Measurements from ENCODE around the gene PIH1D2. TPM values are rescaled to one million over a fixed set of nuclear protein-coding genes. Genes with fewer than 3 reads are reported as not detected.

PIH1D2 gene
- total and polyA plus RNA-seq, 9 of the 15 experiments (the other 6 are each of a cell fraction or from before 2014, with no cell fraction given), result 1.5 to 5.4 (median 3.0) TPM

DNA sequence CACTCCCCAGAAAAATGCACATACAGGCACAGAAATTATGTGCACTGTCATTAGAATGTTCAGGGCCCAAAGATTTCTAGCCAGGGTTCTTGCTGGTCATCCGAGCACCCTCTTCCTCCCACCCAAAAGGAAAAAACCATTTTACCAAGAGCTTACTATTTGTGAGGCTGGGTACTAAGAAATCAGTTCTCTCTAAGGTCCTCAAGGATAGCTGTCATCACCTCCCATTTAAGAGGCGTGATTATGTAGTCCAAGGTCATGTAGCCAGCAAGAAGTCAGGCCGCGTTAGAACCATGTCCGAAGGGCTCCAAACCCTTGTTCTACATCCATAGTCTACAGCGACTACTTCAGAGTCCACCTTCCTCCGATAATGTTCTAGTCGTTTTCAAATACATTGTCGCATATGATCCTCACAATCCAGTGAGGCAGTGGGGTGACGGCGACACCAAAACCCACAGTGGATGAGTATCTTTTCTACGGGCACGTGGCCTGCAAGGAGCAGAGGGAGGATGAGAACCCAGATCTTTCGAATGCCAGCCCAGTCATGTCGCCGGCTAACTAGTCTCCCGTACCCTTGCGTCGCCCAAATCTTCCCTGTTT is 12.1 kb upstream of the PIH1D2 start (continued):
- TF ChIP-seq USF2 (CRISPR knock-in tag; IDR thresholded peaks at IDR 0.05), result peak; percentile 70
- no peak for TF ChIP-seq BCL6 (CRISPR knock-in tag; IDR thresholded peaks at IDR 0.05)
- no peak for TF ChIP-seq PRMT5 (CRISPR knock-in tag; IDR thresholded peaks at IDR 0.05)
- TF ChIP-seq U2AF1 (optimal IDR thresholded peaks at IDR 0.05; ENCODE audit: low read depth, low read length), result no peak
- TF ChIP-seq TFAM (CRISPR knock-in tag; conservative IDR thresholded peaks at IDR 0.05), result no peak
- TF ChIP-seq CC2D1A (IDR thresholded peaks at IDR 0.05), result peak; percentile 77; the same call in 1 of the 2 replicates
- TF ChIP-seq L3MBTL2 (IDR thresholded peaks at IDR 0.05), result peak; percentile 82
- TF ChIP-seq ATF3 (IDR thresholded peaks at IDR 0.05), result no peak
- TF ChIP-seq ATF3 (CRISPR knock-in tag; conservative IDR thresholded peaks at IDR 0.05), result no peak
- TF ChIP-seq ETV6 (IDR thresholded peaks at IDR 0.05; ENCODE audit: borderline replicate concordance in 1 of 2, low read depth in 2 of 2, low read length in 1 of 2), result no peak
- TF ChIP-seq ETV6 (CRISPR knock-in tag; IDR thresholded peaks at IDR 0.05; ENCODE audit: borderline replicate concordance), result no peak
- TF ChIP-seq ILK (tag; IDR thresholded peaks at IDR 0.05; ENCODE audit: borderline replicate concordance, low read depth), result no peak
- 0 out of 2 replicates have a peak, but pooled peaks have one; percentile 11 for TF ChIP-seq ZC3H8 (IDR thresholded peaks at IDR 0.05)
- TF ChIP-seq RFX7 (CRISPR knock-in tag; IDR thresholded peaks at IDR 0.05), result no peak
- TF ChIP-seq HMG20A (CRISPR knock-in tag; conservative IDR thresholded peaks at IDR 0.05), result no peak
- TF ChIP-seq SIN3A (IDR thresholded peaks at IDR 0.05; ENCODE audit: borderline replicate concordance in 2 of 2, control insufficient read depth in 1 of 2, low read depth in 2 of 2, low read length in 2 of 2), result peak; percentile 53 to 56; a peak in 1 of 4 replicates
- peak; percentile 73; the same call in 1 of the 2 replicates for TF ChIP-seq NKRF (IDR thresholded peaks at IDR 0.05; ENCODE audit: borderline replicate concordance)
- TF ChIP-seq YY1 (IDR thresholded peaks at IDR 0.05; ENCODE audit: borderline replicate concordance in 1 of 3, control insufficient read depth in 1 of 3, extremely low read depth in 1 of 3, insufficient read depth in 3 of 3, insufficient read length in 1 of 3, insufficient replicate concordance in 2 of 3, low read depth in 1 of 3, low read length in 2 of 3), result no peak
- no peak for TF ChIP-seq ZNF766 (CRISPR knock-in tag; conservative IDR thresholded peaks at IDR 0.05)
- TF ChIP-seq THAP7 (CRISPR knock-in tag; IDR thresholded peaks at IDR 0.05), result no peak
- TF ChIP-seq MEIS2 (IDR thresholded peaks at IDR 0.05; ENCODE audit: partially characterized antibody), result peak; percentile 70
- TF ChIP-seq CBFB (CRISPR knock-in tag; IDR thresholded peaks at IDR 0.05), result no peak
- TF ChIP-seq SIN3B (IDR thresholded peaks at IDR 0.05; ENCODE audit: low read depth), result no peak
- 0 out of 2 replicates have a peak, but pooled peaks have one; percentile 3 for TF ChIP-seq TEAD4 (IDR thresholded peaks at IDR 0.05; ENCODE audit: low read length)
- TF ChIP-seq TEAD4 (CRISPR knock-in tag; IDR thresholded peaks at IDR 0.05; ENCODE audit: borderline replicate concordance), result no peak
